ENCODE results near the gene ZNF503.

DNA sequence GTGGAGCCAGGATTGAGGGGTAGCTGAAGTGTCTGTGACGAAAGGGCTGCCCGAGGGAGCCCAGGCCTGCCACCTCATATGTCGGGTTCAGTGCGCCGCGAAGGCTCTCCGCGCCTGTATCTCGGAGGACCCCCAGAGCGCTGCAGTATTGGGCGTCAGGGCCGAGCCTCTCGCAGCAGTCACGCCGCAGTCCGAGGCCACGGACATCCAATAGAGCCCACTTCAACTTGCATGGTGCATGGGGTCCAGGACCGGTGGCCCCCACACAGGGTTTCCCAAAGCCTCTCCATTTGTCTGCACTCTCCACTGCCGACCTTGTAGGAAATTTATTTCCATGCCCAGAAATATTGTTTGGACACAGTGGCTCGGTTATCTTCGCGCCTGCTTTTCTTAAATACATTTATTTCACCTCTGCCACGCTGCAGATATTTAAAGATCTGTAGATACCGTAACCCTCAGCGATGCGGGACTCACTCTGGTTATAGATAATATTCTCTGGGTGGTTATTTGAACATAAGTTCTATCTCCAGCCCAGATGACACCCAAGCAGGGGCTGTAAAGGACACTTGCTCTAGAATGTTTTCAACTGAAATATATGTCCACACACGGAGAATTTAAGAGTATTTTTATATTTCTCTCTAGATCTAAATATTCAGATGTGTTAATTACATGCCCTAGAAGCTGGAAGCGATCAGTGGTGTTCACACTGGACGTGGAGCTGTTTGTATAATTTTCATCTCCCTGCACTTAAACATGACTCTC is 5.1 kb upstream of the ZNF503 start:
- TF ChIP-seq CTCF (conservative IDR thresholded peaks at IDR 0.05; ENCODE audit: low read depth, low read length) (no peak), EZH2 (IDR thresholded peaks at IDR 0.05; ENCODE audit: low read length, unreplicated experiment) (no peak), EZH2phosphoT487 (IDR thresholded peaks at IDR 0.05; ENCODE audit: borderline replicate concordance, low read length) (no peak)

Measured in PC-3 (cell line).